Vagina (tissue), 2 donors: Measurements from ENCODE around the gene ABHD16B. TPM values are rescaled to one million over a fixed set of nuclear protein-coding genes. Genes with fewer than 3 reads are reported as not detected.

Experiments
- DNase-seq, 2 donors: peaks; one replicate each; pipeline ENCODE4 v3.0.0-alpha.2; 2017; ENCODE audit errors: extremely low spot score in 2 of 2
- H3K27ac ChIP-seq: fragments of 200-600 bp; sonication (generic); one replicate; pipeline ENCODE4 v1.5.1; 2019
- H3K27me3 ChIP-seq: fragments of 200-600 bp; sonication (generic); one replicate; pipeline ENCODE4 v1.5.1; 2019
- H3K36me3 ChIP-seq, 2 donors: fragments of 200-600 bp; sonication (generic); one replicate each; pipeline ENCODE4 v1.5.1; 2017 to 2019
- H3K4me1 ChIP-seq: fragments of 200-600 bp; sonication (generic); one replicate; pipeline ENCODE4 v1.5.1; 2019
- H3K4me3 ChIP-seq, 2 donors: fragments of 200-600 bp; sonication (generic); 1 replicate in 1 of 2; 2 replicates in 1 of 2; pipeline ENCODE4 v1.5.1; 2016 to 2019
- H3K9me3 ChIP-seq: fragments of 200-600 bp; sonication (generic); one replicate; pipeline ENCODE4 v1.5.1; 2019
- POLR2A ChIP-seq, 2 donors: fragments of 450-650 bp; IDR thresholded peaks; one replicate each; pipeline ENCODE4 v1.6.1; 2017; ENCODE audit warnings: antibody characterized with exemption in 2 of 2, mild to moderate bottlenecking in 2 of 2, moderate library complexity in 2 of 2
- POLR2AphosphoS5 ChIP-seq, 2 donors: sonication (generic); formaldehyde crosslinking; IDR thresholded peaks; one replicate each; pipeline ENCODE4 v1.9.0; 2017; ENCODE audit warnings: antibody characterized with exemption in 2 of 2, mild to moderate bottlenecking in 2 of 2, low read depth in 1 of 2; ENCODE audit not compliant: insufficient read depth in 1 of 2
- intact Hi-C: fragments of 100-400 bp; cut with DNase I; formaldehyde crosslinking; loops from one replicate; pipeline ENCODE4 v1.15.1; 2023
- total RNA-seq: library from RNA; depleted of rRNA; stranded (reverse); fragments of >200 nt; gene quantifications from one replicate; pipeline ENCODE4 v1.2.3, GENCODE V29; 2016
- TF ChIP-seq, protein P1 (sequence below), 3 experiments: fragments of 450-650 bp in 2 of 3; fragments of 200-600 bp in 1 of 3; sonication (generic) in 1 of 3; IDR thresholded peaks; one replicate each; pipeline ENCODE4 v1.5.1; 2017 to 2019; ENCODE audit warnings: antibody characterized with exemption in 3 of 3, mild to moderate bottlenecking in 2 of 3, moderate library complexity in 2 of 3

Gene ABHD16B
- total RNA-seq, 1 donor from 2014 or later, result not detected

DNA sequence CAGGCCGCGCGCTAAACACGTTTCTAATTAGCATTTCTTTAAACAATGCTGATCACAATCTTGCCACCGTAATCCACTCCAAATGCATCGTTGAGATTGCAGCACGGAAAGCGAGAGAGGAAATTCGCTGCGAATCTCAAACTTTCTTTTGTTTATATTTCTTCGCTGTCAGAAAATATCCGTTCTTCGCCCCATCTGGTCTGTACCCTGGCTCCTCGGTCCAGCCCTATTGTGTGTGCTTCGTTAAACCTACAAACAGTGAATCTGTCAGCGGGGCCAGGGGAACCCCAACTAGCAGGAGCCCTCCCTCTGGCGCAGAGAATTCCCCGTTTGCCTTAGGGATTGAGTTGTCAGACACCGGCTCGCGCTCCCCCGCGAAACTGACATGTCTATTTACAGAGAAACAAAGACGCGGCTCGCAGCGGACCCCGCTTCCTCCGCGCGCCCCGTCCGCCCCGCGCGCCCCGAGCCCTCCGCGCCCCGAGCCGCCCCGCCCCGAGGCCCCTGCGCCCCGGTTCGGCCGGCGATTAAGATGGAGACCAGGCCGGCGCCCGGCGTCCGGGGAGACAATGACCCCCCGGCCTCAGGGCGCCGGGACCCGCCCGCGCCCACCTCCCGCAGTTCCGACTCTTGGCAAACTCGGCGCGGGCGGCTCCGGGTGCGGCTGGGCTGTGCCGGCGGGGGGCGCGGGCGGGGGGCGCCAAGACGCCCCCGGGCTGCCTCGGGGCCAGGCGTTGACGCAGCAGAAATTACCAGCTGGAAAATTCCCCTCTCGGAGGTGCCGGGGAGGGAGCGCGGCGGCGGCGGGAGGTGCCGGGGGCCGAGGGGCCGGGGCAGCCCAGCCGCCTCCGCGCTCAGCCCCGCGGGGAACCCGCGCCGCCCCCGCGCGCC is 31.1 kb upstream of the ABHD16B start:
- H3K27me3 ChIP-seq, result no peaks in the 10 kb centered on the region
- no peak for DNase-seq
- H3K36me3 ChIP-seq, result no peaks in the 10 kb centered on the region
- intact Hi-C loops, result no loop called here
- peak overlapping the region; percentile 62 to 85 for H3K4me3 ChIP-seq
- H3K9me3 ChIP-seq, result no peaks in the 10 kb centered on the region
- H3K4me1 ChIP-seq, result peaks cover 42% of the 10 kb centered on the region
- TF ChIP-seq POLR2A (IDR thresholded peaks at IDR 0.05) (no peak), POLR2AphosphoS5 (IDR thresholded peaks at IDR 0.05; ENCODE audit: insufficient read depth in 1 of 2, low read depth in 1 of 2) (no peak)
- TF ChIP-seq, protein P1, sequence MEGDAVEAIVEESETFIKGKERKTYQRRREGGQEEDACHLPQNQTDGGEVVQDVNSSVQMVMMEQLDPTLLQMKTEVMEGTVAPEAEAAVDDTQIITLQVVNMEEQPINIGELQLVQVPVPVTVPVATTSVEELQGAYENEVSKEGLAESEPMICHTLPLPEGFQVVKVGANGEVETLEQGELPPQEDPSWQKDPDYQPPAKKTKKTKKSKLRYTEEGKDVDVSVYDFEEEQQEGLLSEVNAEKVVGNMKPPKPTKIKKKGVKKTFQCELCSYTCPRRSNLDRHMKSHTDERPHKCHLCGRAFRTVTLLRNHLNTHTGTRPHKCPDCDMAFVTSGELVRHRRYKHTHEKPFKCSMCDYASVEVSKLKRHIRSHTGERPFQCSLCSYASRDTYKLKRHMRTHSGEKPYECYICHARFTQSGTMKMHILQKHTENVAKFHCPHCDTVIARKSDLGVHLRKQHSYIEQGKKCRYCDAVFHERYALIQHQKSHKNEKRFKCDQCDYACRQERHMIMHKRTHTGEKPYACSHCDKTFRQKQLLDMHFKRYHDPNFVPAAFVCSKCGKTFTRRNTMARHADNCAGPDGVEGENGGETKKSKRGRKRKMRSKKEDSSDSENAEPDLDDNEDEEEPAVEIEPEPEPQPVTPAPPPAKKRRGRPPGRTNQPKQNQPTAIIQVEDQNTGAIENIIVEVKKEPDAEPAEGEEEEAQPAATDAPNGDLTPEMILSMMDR (IDR thresholded peaks at IDR 0.05), result no peak
- H3K27ac ChIP-seq, result peak overlapping the region; percentile 66

DNA sequence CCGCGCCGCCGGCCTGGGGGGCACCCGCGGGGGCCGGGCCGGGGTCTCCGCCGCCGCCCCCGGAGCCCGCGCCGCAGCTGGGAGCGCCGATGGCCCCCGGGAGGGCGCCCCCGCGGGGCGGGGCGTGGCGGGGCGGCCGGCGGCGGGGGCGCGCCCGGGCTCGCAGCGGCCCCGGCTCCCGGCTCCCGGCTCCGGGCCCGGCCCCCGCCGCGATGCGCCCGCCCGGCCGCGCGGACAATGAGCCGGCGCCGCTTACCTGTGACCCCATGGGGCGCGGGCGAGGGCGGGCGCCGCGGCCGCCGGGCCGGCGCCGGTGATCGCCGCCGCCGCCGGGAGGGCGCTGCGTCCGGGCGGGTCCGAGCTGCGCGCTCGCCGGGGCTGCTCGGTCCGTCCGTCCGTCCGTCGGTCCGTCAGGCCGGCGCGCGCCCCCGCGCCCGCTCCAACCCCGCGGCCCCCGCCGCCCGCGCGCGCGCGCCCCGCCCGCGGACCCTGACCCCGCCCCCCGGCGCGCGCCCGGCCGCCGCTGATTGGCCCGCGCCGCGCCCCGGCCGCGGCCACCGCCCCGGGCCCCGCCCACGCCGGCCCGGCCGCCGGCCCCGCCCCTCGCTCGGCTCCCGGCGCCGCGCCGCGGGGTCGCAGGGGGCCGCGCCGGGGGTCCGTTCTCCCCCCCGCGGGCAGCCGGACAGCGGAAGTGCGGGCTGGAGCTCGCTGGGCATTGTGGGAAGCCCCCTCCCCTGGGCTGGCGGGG is 30.3 kb upstream of the ABHD16B start, which contains the start of gene ZBTB46:
TSS of gene ZBTB46 (minus strand) at position 424 of the 748 bp plus-strand sequence. CDS start 40,507 bp downstream, outside the sequence.
- Histone ChIP-seq H3K4me1 (peaks cover 45% of the 10 kb centered on the region), H3K27me3 (no peaks in the 10 kb centered on the region), H3K27ac (peak within 1 kb of the TSS; percentile 66), H3K36me3 (no peaks in the 10 kb centered on the region), H3K9me3 (no peaks in the 10 kb centered on the region), H3K4me3 (peak within 1 kb of the TSS; percentile 62 to 88)
- DNase-seq, result no peak
- TF ChIP-seq POLR2A (IDR thresholded peaks at IDR 0.05) (no peak), POLR2AphosphoS5 (IDR thresholded peaks at IDR 0.05; ENCODE audit: insufficient read depth in 1 of 2, low read depth in 1 of 2) (no peak)
- intact Hi-C loops, result no loop called here

DNA sequence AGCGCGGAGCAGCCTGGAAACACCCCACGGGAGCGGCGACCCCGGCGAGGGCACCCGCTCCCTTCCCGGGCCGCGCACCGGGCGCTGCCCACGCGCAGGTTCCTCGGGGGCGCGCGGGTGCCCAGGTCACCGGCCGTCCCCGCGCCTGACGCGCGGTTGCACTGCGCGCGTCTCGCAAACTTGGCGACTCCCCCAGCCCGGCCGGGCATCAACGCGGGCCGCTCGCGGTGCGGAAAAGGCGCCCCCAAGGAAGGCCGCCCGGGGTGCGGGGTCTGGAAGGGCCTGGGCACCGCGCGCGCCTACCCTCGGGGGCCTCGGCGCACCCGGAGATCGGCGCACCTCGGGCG is 29.7 kb upstream of the ABHD16B start:
- H3K36me3 ChIP-seq, result no peaks in the 10 kb centered on the region
- no peaks in the 10 kb centered on the region for H3K27me3 ChIP-seq
- DNase-seq, result no peak
- peak overlapping the region; percentile 39 for H3K27ac ChIP-seq
- H3K4me1 ChIP-seq, result peaks cover 45% of the 10 kb centered on the region
- TF ChIP-seq, protein P1 (IDR thresholded peaks at IDR 0.05), result no peak
- TF ChIP-seq POLR2A (IDR thresholded peaks at IDR 0.05) (no peak), POLR2AphosphoS5 (IDR thresholded peaks at IDR 0.05; ENCODE audit: insufficient read depth in 1 of 2, low read depth in 1 of 2) (no peak)
- no peaks in the 10 kb centered on the region for H3K9me3 ChIP-seq
- peak overlapping the region; percentile 58 to 88 for H3K4me3 ChIP-seq
- intact Hi-C loops, result no loop called here

DNA sequence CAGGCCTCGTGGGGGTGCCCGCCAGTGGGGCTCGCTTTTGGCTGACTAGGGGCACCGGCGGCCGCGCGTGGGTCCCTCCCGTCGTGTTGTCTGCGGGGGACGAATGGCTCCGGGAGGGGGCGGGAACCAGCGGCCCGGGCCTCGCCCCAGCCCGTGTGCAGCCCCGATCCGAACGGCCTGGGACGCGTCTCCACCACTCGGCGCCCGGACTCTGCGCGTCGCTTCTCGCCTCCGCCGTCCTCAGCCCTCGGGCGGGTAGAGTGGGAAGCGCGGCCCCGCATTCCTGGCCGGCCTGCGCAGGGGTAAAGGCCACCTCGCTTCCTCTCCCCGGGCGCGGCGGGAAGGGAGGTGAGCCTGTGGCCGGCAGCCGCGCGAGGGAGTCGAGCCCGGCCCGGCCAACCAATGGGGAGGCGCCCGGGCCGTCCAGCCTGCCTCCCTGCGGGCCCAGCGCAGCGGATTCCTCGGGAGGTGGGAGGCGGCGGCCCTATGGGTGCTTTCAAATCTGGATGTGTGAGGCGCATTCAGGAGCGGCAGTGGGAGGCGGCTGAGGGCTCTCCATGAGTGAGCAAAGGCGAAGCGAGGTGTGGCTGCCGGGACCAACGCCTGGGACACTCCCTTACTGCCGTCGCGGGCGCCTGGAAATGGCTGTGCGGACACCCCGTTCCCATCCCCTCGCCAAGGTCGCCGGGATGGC is 29.2 kb upstream of the ABHD16B start:
- Histone ChIP-seq H3K4me3 (peak overlapping the region; percentile 58 to 88), H3K36me3 (no peaks in the 10 kb centered on the region), H3K27me3 (no peaks in the 10 kb centered on the region), H3K4me1 (peaks cover 45% of the 10 kb centered on the region), H3K27ac (peak overlapping the region; percentile 39), H3K9me3 (no peaks in the 10 kb centered on the region)
- TF ChIP-seq POLR2AphosphoS5 (IDR thresholded peaks at IDR 0.05; ENCODE audit: insufficient read depth in 1 of 2, low read depth in 1 of 2), result no peak
- TF ChIP-seq, protein P1 (IDR thresholded peaks at IDR 0.05), result no peak
- TF ChIP-seq POLR2A (IDR thresholded peaks at IDR 0.05), result no peak
- intact Hi-C loops, result no loop called here
- peak in 1 of 2 donors; percentile 85 for DNase-seq
